Muscle layer of duodenum (tissue), 2 donors: ENCODE data around the gene NELL2.

ENCODE experiments used
- H3K27ac ChIP-seq: one replicate; pipeline ENCODE4 v1.7.0; 2013; ENCODE audit warnings: mild to moderate bottlenecking, low read length
- H3K27me3 ChIP-seq: one replicate; pipeline ENCODE4 v1.7.0; 2013; ENCODE audit warnings: low read depth, mild to moderate bottlenecking, control low read depth, low read length
- H3K36me3 ChIP-seq, 2 donors: one replicate each; pipeline ENCODE4 v1.7.0; 2013; ENCODE audit warnings: low read length in 2 of 2, control low read depth in 1 of 2, mild to moderate bottlenecking in 1 of 2; ENCODE audit not compliant: insufficient read depth in 2 of 2, control insufficient read depth in 1 of 2
- H3K4me1 ChIP-seq, 2 donors: one replicate each; pipeline ENCODE4 v1.7.0; 2013; ENCODE audit warnings: low read length in 2 of 2, mild to moderate bottlenecking in 2 of 2, control low read depth in 1 of 2, moderate library complexity in 1 of 2; ENCODE audit not compliant: insufficient read depth in 2 of 2, control insufficient read depth in 1 of 2
- H3K4me3 ChIP-seq, 2 donors: one replicate each; pipeline ENCODE4 v1.7.0; 2013; ENCODE audit warnings: low read length in 2 of 2, low read depth in 1 of 2, mild to moderate bottlenecking in 1 of 2
- H3K9me3 ChIP-seq, 2 donors: one replicate each; pipeline ENCODE4 v1.7.0; 2013; ENCODE audit warnings: low read length in 2 of 2, control low read depth in 1 of 2, mild to moderate bottlenecking in 1 of 2; ENCODE audit not compliant: control insufficient read depth in 1 of 2
- donor health status: healthy.

The NELL2 gene

GRCh38 chr12:44525806-44526654 is 350.1 kb downstream of the NELL2 start:
- no peaks in the 10 kb centered on the region for H3K9me3 ChIP-seq
- H3K4me1 ChIP-seq: no peaks in the 10 kb centered on the region
- H3K4me3 ChIP-seq: no peak overlapping the region
- no peaks in the 10 kb centered on the region for H3K36me3 ChIP-seq
- H3K27ac ChIP-seq: no peak overlapping the region
- no peaks in the 10 kb centered on the region for H3K27me3 ChIP-seq

DNA sequence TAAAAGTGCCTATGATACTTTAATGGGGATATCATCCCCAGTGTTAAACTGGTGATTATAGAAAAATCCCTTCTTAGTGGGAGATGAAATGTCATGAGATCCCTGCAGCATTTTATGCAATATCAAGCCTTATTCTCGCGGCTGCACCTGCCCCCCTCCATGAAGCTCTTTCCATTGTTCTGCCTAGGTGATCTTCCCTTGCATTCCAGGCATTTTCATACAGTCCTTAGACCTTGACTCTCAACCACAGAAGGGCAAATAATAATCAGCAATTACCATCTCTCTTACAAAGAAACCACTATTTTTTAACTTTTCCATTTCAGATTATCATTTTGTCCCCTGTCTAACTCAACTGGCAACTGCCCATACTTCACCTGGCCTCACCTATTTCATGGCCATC is 352.3 kb downstream of the NELL2 start:
- Histone ChIP-seq H3K4me1 (no peaks in the 10 kb centered on the region), H3K4me3 (no peak overlapping the region), H3K27ac (no peak overlapping the region), H3K9me3 (no peaks in the 10 kb centered on the region), H3K27me3 (no peaks in the 10 kb centered on the region), H3K36me3 (no peaks in the 10 kb centered on the region)

GRCh38 chr12:44521702-44522101 is 354.4 kb downstream of the NELL2 start:
- no peaks in the 10 kb centered on the region for H3K9me3 ChIP-seq
- H3K27ac ChIP-seq: no peak overlapping the region
- no peaks in the 10 kb centered on the region for H3K4me1 ChIP-seq
- no peak overlapping the region for H3K4me3 ChIP-seq
- no peaks in the 10 kb centered on the region for H3K36me3 ChIP-seq
- H3K27me3 ChIP-seq: no peaks in the 10 kb centered on the region

DNA sequence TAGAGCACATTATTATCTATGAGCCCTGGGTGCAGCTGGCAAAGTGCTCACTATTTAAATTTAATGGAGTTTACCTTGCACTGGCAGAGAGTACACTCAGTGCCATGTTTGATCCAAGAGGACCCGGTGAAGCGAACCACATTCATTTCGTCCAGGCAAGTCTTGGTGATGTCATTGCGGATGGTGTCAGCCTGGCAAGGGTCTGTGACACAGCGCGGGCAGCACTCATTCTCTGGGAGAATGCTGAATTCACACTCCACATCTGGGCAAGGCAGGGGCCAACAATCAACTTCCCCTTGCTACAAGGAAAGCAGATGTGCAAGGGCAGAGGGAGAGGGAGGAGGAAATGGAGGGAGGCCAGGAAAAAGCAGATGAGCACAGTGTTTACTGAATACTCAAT is 356.2 kb downstream of the NELL2 start:
- no peaks in the 10 kb centered on the region for H3K9me3 ChIP-seq
- H3K27ac ChIP-seq: no peak overlapping the region
- no peaks in the 10 kb centered on the region for H3K36me3 ChIP-seq
- no peaks in the 10 kb centered on the region for H3K4me1 ChIP-seq
- H3K27me3 ChIP-seq: no peaks in the 10 kb centered on the region
- no peak overlapping the region for H3K4me3 ChIP-seq

- no peaks in the 10 kb centered on the region for H3K9me3 ChIP-seq
- no peaks in the 10 kb centered on the region for H3K4me1 ChIP-seq
- no peak overlapping the region for H3K4me3 ChIP-seq
- H3K27ac ChIP-seq: no peak overlapping the region
- no peaks in the 10 kb centered on the region for H3K27me3 ChIP-seq
- H3K36me3 ChIP-seq: no peaks in the 10 kb centered on the region
Observed at GRCh38 chr12:44511289-44511688, 364.8 kb downstream of the NELL2 start.

- Histone ChIP-seq H3K4me1 (no peaks in the 10 kb centered on the region), H3K27ac (no peak overlapping the region), H3K4me3 (no peak overlapping the region), H3K9me3 (no peaks in the 10 kb centered on the region), H3K27me3 (no peaks in the 10 kb centered on the region), H3K36me3 (no peaks in the 10 kb centered on the region)
Observed at GRCh38 chr12:44510510-44510909, 365.6 kb downstream of the NELL2 start.

GRCh38 chr12:44510076-44510475 is 366.0 kb downstream of the NELL2 start:
- Histone ChIP-seq H3K4me1 (no peaks in the 10 kb centered on the region), H3K36me3 (no peaks in the 10 kb centered on the region), H3K4me3 (no peak overlapping the region), H3K27ac (no peak overlapping the region), H3K9me3 (no peaks in the 10 kb centered on the region), H3K27me3 (no peaks in the 10 kb centered on the region)

- no peaks in the 10 kb centered on the region for H3K4me1 ChIP-seq
- no peak overlapping the region for H3K27ac ChIP-seq
- H3K36me3 ChIP-seq: no peaks in the 10 kb centered on the region
- H3K27me3 ChIP-seq: no peaks in the 10 kb centered on the region
- no peak overlapping the region for H3K4me3 ChIP-seq
- no peaks in the 10 kb centered on the region for H3K9me3 ChIP-seq
Observed at GRCh38 chr12:44509471-44509870, 366.6 kb downstream of the NELL2 start.

GRCh38 chr12:44507461-44507860 is 368.7 kb downstream of the NELL2 start:
- no peaks in the 10 kb centered on the region for H3K27me3 ChIP-seq
- no peaks in the 10 kb centered on the region for H3K4me1 ChIP-seq
- H3K36me3 ChIP-seq: no peaks in the 10 kb centered on the region
- H3K9me3 ChIP-seq: no peaks in the 10 kb centered on the region
- no peak overlapping the region for H3K27ac ChIP-seq
- H3K4me3 ChIP-seq: no peak overlapping the region

- peaks cover 0 to 7% of the 10 kb centered on the region in 2 donors for H3K9me3 ChIP-seq
- no peaks in the 10 kb centered on the region for H3K27me3 ChIP-seq
- H3K36me3 ChIP-seq: no peaks in the 10 kb centered on the region
- no peaks in the 10 kb centered on the region for H3K4me1 ChIP-seq
- no peak overlapping the region for H3K4me3 ChIP-seq
- H3K27ac ChIP-seq: no peak overlapping the region
Observed at GRCh38 chr12:44504799-44505198, 371.3 kb downstream of the NELL2 start.

DNA sequence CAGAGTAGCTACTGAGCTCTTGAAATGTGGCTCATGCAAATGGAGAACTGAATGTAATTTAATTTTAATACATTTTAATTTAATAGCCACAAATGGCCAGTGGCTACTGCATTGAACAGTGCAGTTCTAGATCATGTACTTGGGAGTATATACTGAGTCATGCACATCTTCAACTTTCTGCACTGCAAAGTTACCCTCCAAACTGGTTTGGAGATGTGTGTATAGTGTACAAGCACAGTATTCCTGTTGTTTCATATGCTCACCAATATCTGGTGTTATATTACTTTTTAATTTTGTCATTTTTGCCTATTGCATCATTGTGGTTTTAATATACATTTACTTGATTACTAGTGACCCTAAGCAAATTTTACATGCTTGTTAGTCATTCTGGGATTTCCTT is 372.8 kb downstream of the NELL2 start:
- no peaks in the 10 kb centered on the region for H3K27me3 ChIP-seq
- no peaks in the 10 kb centered on the region for H3K4me1 ChIP-seq

GRCh38 chr12:44502681-44503080 is 373.4 kb downstream of the NELL2 start:
- H3K4me3 ChIP-seq: no peak overlapping the region
- no peaks in the 10 kb centered on the region for H3K4me1 ChIP-seq
- H3K36me3 ChIP-seq: no peaks in the 10 kb centered on the region
- H3K27ac ChIP-seq: no peak overlapping the region
- no peaks in the 10 kb centered on the region for H3K27me3 ChIP-seq
- H3K9me3 ChIP-seq: peaks cover 0 to 7% of the 10 kb centered on the region in 2 donors

More for the DNA sequence above, 372.8 kb downstream of the NELL2 start:
- no peak overlapping the region for H3K4me3 ChIP-seq
- peaks cover 0 to 7% of the 10 kb centered on the region in 2 donors for H3K9me3 ChIP-seq
- no peaks in the 10 kb centered on the region for H3K36me3 ChIP-seq
- H3K27ac ChIP-seq: no peak overlapping the region
